Mesendoderm (in vitro differentiated cells): ENCODE measurements around the gene CDC123. TPM values are rescaled to one million over a fixed set of nuclear protein-coding genes. Genes with fewer than 3 reads are reported as not detected.

Experiments
- DNase-seq: peaks from one replicate; pipeline ENCODE4 v3.0.0; 2013
- H2AK5ac ChIP-seq: 2 replicates; pipeline ENCODE4 v1.6.1; 2013; ENCODE audit warnings: low read length, inconsistent platforms
- H2BK120ac ChIP-seq: 2 replicates; pipeline ENCODE4 v1.6.1; 2013; ENCODE audit warnings: low read depth, mild to moderate bottlenecking, low read length, moderate library complexity, mixed read lengths
- H2BK15ac ChIP-seq: replicated peaks from 2 replicates; pipeline ENCODE4 v1.6.1; 2013; ENCODE audit warnings: low read depth, mild to moderate bottlenecking, moderate library complexity
- H2BK5ac ChIP-seq: 2 replicates; pipeline ENCODE4 v1.6.1; 2013; ENCODE audit warnings: low read length, inconsistent platforms
- H3K18ac ChIP-seq: 2 replicates; pipeline ENCODE4 v1.6.1; 2013; ENCODE audit warnings: mild to moderate bottlenecking, low read length, mixed read lengths
- H3K23ac ChIP-seq: one replicate; pipeline ENCODE4 v1.6.1; 2013; ENCODE audit warnings: low read length
- H3K27ac ChIP-seq: 2 replicates; pipeline ENCODE4 v1.5.1; 2013; ENCODE audit warnings: low read depth, mild to moderate bottlenecking, inconsistent platforms, low read length, moderate library complexity
- H3K27me3 ChIP-seq: 2 replicates; pipeline ENCODE4 v1.6.1; 2013; ENCODE audit warnings: low read length, control low read depth, mild to moderate bottlenecking, inconsistent platforms; ENCODE audit not compliant: insufficient read depth, poor library complexity
- H3K36me3 ChIP-seq: 2 replicates; pipeline ENCODE4 v1.6.1; 2013; ENCODE audit warnings: low read length, inconsistent platforms; ENCODE audit not compliant: control insufficient read depth, insufficient read depth
- H3K4ac ChIP-seq: one replicate; pipeline ENCODE4 v1.6.1; 2013; ENCODE audit warnings: low read depth, mild to moderate bottlenecking, low read length, moderate library complexity
- H3K4me1 ChIP-seq: 2 replicates; pipeline ENCODE4 v1.6.1; 2013; ENCODE audit warnings: low read depth, low read length, inconsistent platforms; ENCODE audit not compliant: control insufficient read depth
- H3K4me2 ChIP-seq: 2 replicates; pipeline ENCODE4 v1.6.1; 2013; ENCODE audit warnings: low read length
- H3K4me3 ChIP-seq: 2 replicates; pipeline ENCODE4 v1.5.1; 2013; ENCODE audit warnings: mild to moderate bottlenecking, low read length
- H3K56ac ChIP-seq: one replicate; pipeline ENCODE4 v1.6.1; 2013; ENCODE audit warnings: low read length
- H3K79me1 ChIP-seq: 2 replicates; pipeline ENCODE4 v1.6.1; 2013; ENCODE audit warnings: low read length, inconsistent platforms
- H3K79me2 ChIP-seq: 2 replicates; pipeline ENCODE4 v1.6.1; 2013; ENCODE audit warnings: mild to moderate bottlenecking, low read length; ENCODE audit not compliant: control insufficient read depth, insufficient read depth
- H3K9ac ChIP-seq: 2 replicates; pipeline ENCODE4 v1.6.1; 2013; ENCODE audit warnings: low read length, inconsistent platforms
- H4K5ac ChIP-seq: one replicate; pipeline ENCODE4 v1.6.1; 2013; ENCODE audit warnings: low read length
- H4K8ac ChIP-seq: one replicate; pipeline ENCODE4 v1.6.1; 2013; ENCODE audit warnings: low read depth, mild to moderate bottlenecking, control low read depth, low read length, moderate library complexity
- WGBS: extraction: QIAGEN DNeasy Blood & Tissue Kit; methylation state at CpG from one replicate; pipeline ENCODE4 v1.1.7; 2013; ENCODE audit warnings: low lambda C conversion rate, missing lambda C conversion rate; ENCODE audit not compliant: insufficient coverage; ENCODE audit errors: extremely low coverage; 5-methylcytosine and 5-hydroxymethylcytosine counted together
- polyA plus RNA-seq, 2 experiments: library from polyadenylated mRNA; stranded (reverse); fragments of 200-250 nt; gene quantifications; one replicate each; pipeline ENCODE4 v1.2.3, GENCODE V29; 2013

CDC123 gene
- 256 TPM for polyA plus RNA-seq (2013, experiment 1 of 2)
- polyA plus RNA-seq (2013, experiment 2 of 2): 264 TPM

- WGBS: no CpG with 5 or more reads among the region's 62 CpGs
- Histone ChIP-seq H3K9ac (peak within 1 kb of the TSS; percentile 95), H2BK15ac (no peak within 1 kb of the TSS), H3K79me2 (peaks cover 56% of the 10 kb centered on the region), H3K27me3 (no peaks in the 10 kb centered on the region), H3K36me3 (peaks cover 1% of the 10 kb centered on the region), H3K79me1 (peaks cover 17% of the 10 kb centered on the region), H3K4me2 (peak within 1 kb of the TSS; percentile 94), H2AK5ac (peak within 1 kb of the TSS; percentile 10), H3K4ac (peak within 1 kb of the TSS; percentile 65), H2BK120ac (no peak within 1 kb of the TSS), H4K8ac (peak within 1 kb of the TSS; percentile 7), H3K4me3 (peak within 1 kb of the TSS; percentile 99), H3K18ac (no peak within 1 kb of the TSS), H3K56ac (peak within 1 kb of the TSS; percentile 97), H3K4me1 (no peaks in the 10 kb centered on the region), H2BK5ac (peak within 1 kb of the TSS; percentile 79), H3K27ac (peak within 1 kb of the TSS; percentile 83), H3K23ac (no peak within 1 kb of the TSS), H4K5ac (peak within 1 kb of the TSS; percentile 14)
- DNase-seq: peak; percentile 94
Observed at GRCh38 chr10:12195603-12196506, at the start of gene CDC123, which contains the start of gene NUDT5. Gene CDC123 (plus strand): TSS chr10:12196188. CDS start chr10:12196246, 58 bp downstream. Gene NUDT5 (minus strand): TSS chr10:12195891. CDS start chr10:12186291, 9,600 bp downstream.

DNA sequence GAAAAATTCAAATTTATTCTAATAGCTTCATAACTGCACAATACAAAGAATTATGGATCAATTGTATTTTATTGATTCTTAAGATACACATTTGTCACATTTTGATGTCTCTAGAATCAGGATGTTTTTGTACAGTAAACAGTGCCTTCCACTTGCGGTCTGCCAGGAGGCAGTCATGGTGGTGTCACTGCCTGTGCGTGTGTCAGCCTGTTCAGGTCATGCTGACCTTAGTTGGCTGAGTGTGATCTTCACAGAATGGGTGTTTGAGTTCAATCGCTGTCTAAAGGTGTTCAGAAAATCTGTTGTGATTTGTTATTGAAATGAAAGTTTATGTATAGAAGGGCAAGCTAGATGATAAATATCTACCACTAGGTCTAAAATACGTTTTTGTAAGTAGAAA, 45.8 kb upstream of the CDC123 start:
- Histone ChIP-seq H3K27me3 (no peaks in the 10 kb centered on the region), H3K4me3 (no peak overlapping the region), H3K79me2 (no peaks in the 10 kb centered on the region), H3K23ac (no peak overlapping the region), H3K56ac (no peak overlapping the region), H4K5ac (no peak overlapping the region), H3K4ac (no peak overlapping the region), H3K36me3 (no peaks in the 10 kb centered on the region), H2BK5ac (no peak overlapping the region), H3K27ac (no peak overlapping the region), H2BK120ac (no peak overlapping the region), H2AK5ac (no peak overlapping the region), H4K8ac (no peak overlapping the region), H3K4me1 (no peaks in the 10 kb centered on the region), H3K18ac (no peak overlapping the region), H2BK15ac (no peak overlapping the region), H3K9ac (no peak overlapping the region), H3K4me2 (no peak overlapping the region), H3K79me1 (no peaks in the 10 kb centered on the region)
- no peak for DNase-seq
- WGBS: 100% methylated on average over 2 of the region's 4 CpGs

- no CpG with 5 or more reads among the region's 6 CpGs for WGBS
- DNase-seq: no peak
Observed at GRCh38 chr10:12154516-12154915, 41.5 kb upstream of the CDC123 start.

DNA sequence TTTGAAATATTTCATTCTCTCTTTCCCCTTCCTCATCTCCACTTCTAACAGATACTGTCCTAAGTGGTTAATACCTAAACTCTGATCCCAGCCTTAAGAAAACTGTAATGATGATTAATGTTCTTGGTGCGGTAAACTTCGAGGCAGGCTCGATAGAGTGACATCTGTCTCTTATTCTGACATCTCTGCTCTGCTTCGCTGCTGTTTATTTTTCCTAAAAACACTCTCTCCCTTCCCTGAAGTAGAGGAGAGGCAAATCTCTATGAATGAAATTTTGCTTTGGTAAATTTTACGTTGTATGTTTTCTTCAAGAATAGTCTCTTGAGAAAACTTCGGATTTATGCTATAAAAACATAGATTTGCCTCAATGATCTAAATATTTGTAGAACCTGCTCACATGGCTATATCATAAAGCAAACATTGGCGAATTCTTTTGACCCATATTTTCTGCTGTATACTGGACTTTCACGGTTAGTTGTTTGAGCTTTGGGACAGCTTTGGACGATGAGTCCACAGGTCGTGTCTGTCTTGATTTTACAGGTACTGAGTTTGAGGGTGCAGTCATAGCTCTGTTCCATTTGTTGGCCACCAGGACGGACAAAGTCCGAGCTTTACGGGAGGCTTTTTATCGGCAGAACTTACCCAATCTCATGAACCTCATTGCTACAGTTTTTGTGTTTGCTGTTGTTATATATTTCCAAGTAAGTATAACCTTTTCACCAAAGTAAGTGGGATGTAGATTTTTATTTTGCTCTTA, 39.4 kb upstream of the CDC123 start:
- Histone ChIP-seq H2BK15ac (no peak overlapping the region), H3K27ac (no peak overlapping the region), H3K36me3 (no peaks in the 10 kb centered on the region), H3K4me2 (no peak overlapping the region), H3K23ac (no peak overlapping the region), H3K4me3 (no peak overlapping the region), H3K27me3 (no peaks in the 10 kb centered on the region), H3K4ac (no peak overlapping the region), H2BK120ac (no peak overlapping the region), H4K8ac (no peak overlapping the region), H3K9ac (no peak overlapping the region), H3K18ac (no peak overlapping the region), H2BK5ac (no peak overlapping the region), H3K56ac (no peak overlapping the region), H3K4me1 (no peaks in the 10 kb centered on the region), H3K79me1 (no peaks in the 10 kb centered on the region), H3K79me2 (no peaks in the 10 kb centered on the region), H2AK5ac (no peak overlapping the region), H4K5ac (no peak overlapping the region)
- no peak for DNase-seq
- WGBS: no CpG with 5 or more reads among the region's 14 CpGs

More at GRCh38 chr10:12154516-12154915, 41.5 kb upstream of the CDC123 start:
- H3K36me3 ChIP-seq: no peaks in the 10 kb centered on the region
- no peak overlapping the region for H4K5ac ChIP-seq
- H3K9ac ChIP-seq: no peak overlapping the region
- H2BK15ac ChIP-seq: no peak overlapping the region
- H3K56ac ChIP-seq: no peak overlapping the region
- H3K79me2 ChIP-seq: no peaks in the 10 kb centered on the region
- no peak overlapping the region for H3K4me3 ChIP-seq
- H3K79me1 ChIP-seq: no peaks in the 10 kb centered on the region
- no peak overlapping the region for H3K27ac ChIP-seq
- H3K4ac ChIP-seq: no peak overlapping the region
- H2BK120ac ChIP-seq: no peak overlapping the region
- no peaks in the 10 kb centered on the region for H3K27me3 ChIP-seq
- no peak overlapping the region for H3K4me2 ChIP-seq
- no peak overlapping the region for H4K8ac ChIP-seq
- no peak overlapping the region for H3K23ac ChIP-seq
- no peak overlapping the region for H3K18ac ChIP-seq
- no peak overlapping the region for H2AK5ac ChIP-seq
- no peaks in the 10 kb centered on the region for H3K4me1 ChIP-seq
- H2BK5ac ChIP-seq: no peak overlapping the region

- no peak overlapping the region for H3K23ac ChIP-seq
- no peak overlapping the region for H4K8ac ChIP-seq
- H3K4me2 ChIP-seq: no peak overlapping the region
- DNase-seq: no peak
- H3K4me3 ChIP-seq: no peak overlapping the region
- no CpG with 5 or more reads among the region's 3 CpGs for WGBS
- no peak overlapping the region for H3K27ac ChIP-seq
- H3K56ac ChIP-seq: no peak overlapping the region
- no peak overlapping the region for H2AK5ac ChIP-seq
- H3K4me1 ChIP-seq: no peaks in the 10 kb centered on the region
- H2BK5ac ChIP-seq: no peak overlapping the region
- H2BK15ac ChIP-seq: no peak overlapping the region
- no peak overlapping the region for H3K18ac ChIP-seq
- no peaks in the 10 kb centered on the region for H3K79me2 ChIP-seq
- H2BK120ac ChIP-seq: no peak overlapping the region
- H3K36me3 ChIP-seq: no peaks in the 10 kb centered on the region
- H3K79me1 ChIP-seq: no peaks in the 10 kb centered on the region
- no peak overlapping the region for H3K4ac ChIP-seq
- no peaks in the 10 kb centered on the region for H3K27me3 ChIP-seq
- no peak overlapping the region for H3K9ac ChIP-seq
- H4K5ac ChIP-seq: no peak overlapping the region
Observed at GRCh38 chr10:12158111-12158510, 37.9 kb upstream of the CDC123 start.
